Neural progenitor cell (in vitro differentiated cells): ENCODE data around the gene TENT4A. TPM values are rescaled to one million over a fixed set of nuclear protein-coding genes. Genes with fewer than 3 reads are reported as not detected.
A peak's percentile ranks its signal among the peaks of the same experiment; 100 is the strongest.

Experiments
- DNase-seq: peaks from one replicate; pipeline ENCODE4 v3.0.0-alpha.2; 2016; ENCODE audit warnings: low spot score
- H2AFZ ChIP-seq: fragments of 200-600 bp; sonication (generic); replicated peaks from 2 replicates; pipeline ENCODE4 v1.6.1; 2016; ENCODE audit warnings: antibody characterized with exemption
- H3F3A ChIP-seq: fragments of 200-600 bp; sonication (generic); 2 replicates; pipeline ENCODE4 v1.6.1; 2016; ENCODE audit warnings: antibody characterized with exemption, low read depth
- H3K27ac ChIP-seq: fragments of 200-600 bp; sonication (generic); 2 replicates; pipeline ENCODE4 v1.5.1; 2016; ENCODE audit warnings: mild to moderate bottlenecking
- H3K27me3 ChIP-seq: fragments of 200-600 bp; sonication (generic); 2 replicates; pipeline ENCODE4 v1.6.1; 2016; ENCODE audit warnings: mild to moderate bottlenecking, moderate library complexity
- H3K36me3 ChIP-seq: fragments of 200-600 bp; sonication (generic); 2 replicates; pipeline ENCODE4 v1.5.1; 2016
- H3K4me1 ChIP-seq: fragments of 200-600 bp; sonication (generic); 2 replicates; pipeline ENCODE4 v1.6.1; 2016; ENCODE audit warnings: mixed run types
- H3K4me2 ChIP-seq: fragments of 200-600 bp; sonication (generic); 2 replicates; pipeline ENCODE4 v1.6.1; 2016
- H3K4me3 ChIP-seq: fragments of 200-600 bp; sonication (generic); 2 replicates; pipeline ENCODE4 v1.5.1; 2016
- H3K79me2 ChIP-seq: fragments of 200-600 bp; sonication (generic); 2 replicates; pipeline ENCODE4 v1.6.1; 2016; ENCODE audit warnings: low read depth
- H3K9ac ChIP-seq: fragments of 200-600 bp; sonication (generic); 2 replicates; pipeline ENCODE4 v1.6.1; 2016
- H3K9me3 ChIP-seq: fragments of 200-600 bp; sonication (generic); 2 replicates; pipeline ENCODE4 v1.5.1; 2016; ENCODE audit warnings: low read depth
- H4K20me1 ChIP-seq: fragments of 200-600 bp; sonication (generic); 2 replicates; pipeline ENCODE4 v1.6.1; 2016; ENCODE audit warnings: low read depth
- H3K27ac Mint-ChIP-seq: 3 replicates; pipeline ENCODE4 v1.8.0; 2021; ENCODE audit warnings: mixed read lengths
- H3K27me3 Mint-ChIP-seq: 2 replicates; pipeline ENCODE4 v1.8.0; 2022; ENCODE audit warnings: low read depth, mild to moderate bottlenecking, inconsistent platforms, moderate library complexity, mixed read lengths; ENCODE audit not compliant: insufficient read depth
- H3K36me3 Mint-ChIP-seq: 3 replicates; pipeline ENCODE4 v1.8.0; 2021; ENCODE audit warnings: mixed read lengths
- H3K4me1 Mint-ChIP-seq: 3 replicates; pipeline ENCODE4 v1.8.0; 2021; ENCODE audit warnings: mixed read lengths
- H3K4me3 Mint-ChIP-seq: 3 replicates; pipeline ENCODE4 v1.8.0; 2021; ENCODE audit warnings: mild to moderate bottlenecking, moderate library complexity, mixed read lengths
- H3K9me3 Mint-ChIP-seq: 3 replicates; pipeline ENCODE4 v1.8.0; 2020; ENCODE audit warnings: mixed read lengths
- EZH2 ChIP-seq: fragments of 200-600 bp; sonication (generic); IDR thresholded peaks from 2 replicates; pipeline ENCODE4 v1.6.1; 2017; ENCODE audit warnings: antibody characterized with exemption, mild to moderate bottlenecking, moderate library complexity
- EZH2phosphoT487 ChIP-seq: fragments of 200-600 bp; sonication (generic); IDR thresholded peaks from 2 replicates; pipeline ENCODE4 v1.6.1; 2017; ENCODE audit warnings: antibody characterized with exemption
- total RNA-seq: library from RNA; depleted of rRNA; stranded (reverse); fragments of >200 nt; gene quantifications from 2 replicates; pipeline ENCODE4 v1.2.3, GENCODE V29; 2015; ENCODE audit warnings: low replicate concordance
- TF ChIP-seq, protein P1 (sequence below): fragments of 200-600 bp; sonication (generic); IDR thresholded peaks from 2 replicates; pipeline ENCODE4 v1.5.1; 2017; ENCODE audit warnings: antibody characterized with exemption, mild to moderate bottlenecking

Gene TENT4A
- total RNA-seq, 1 donor from 2014 or later: 20.9 TPM

DNA sequence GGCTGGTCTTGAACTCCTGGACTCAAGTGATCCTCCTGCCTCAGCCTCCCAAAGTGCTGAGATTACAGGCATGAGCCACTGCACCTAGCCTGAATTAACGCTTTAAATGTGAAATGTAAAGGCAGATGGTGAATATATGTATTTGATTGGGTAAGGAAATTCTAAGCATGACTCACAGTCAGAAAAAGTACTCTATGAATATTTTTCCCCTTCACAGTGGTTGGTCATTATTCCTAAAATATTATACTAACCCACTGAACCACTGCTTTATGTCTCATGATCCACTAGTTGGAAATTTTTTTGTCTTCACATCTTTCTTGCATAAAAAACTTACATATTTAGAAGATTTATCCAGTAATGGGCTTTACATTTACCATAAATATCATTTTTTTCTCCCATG is 14.5 kb upstream of the TENT4A start:
- H3K27ac ChIP-seq: no peak overlapping the region
- Mint-ChIP-seq H3K36me3 (no peaks in the 10 kb centered on the region), H3K27me3 (no peaks in the 10 kb centered on the region), H3K4me1 (peaks cover 28% of the 10 kb centered on the region), H3K9me3 (no peaks in the 10 kb centered on the region), H3K4me3 (no peak overlapping the region), H3K27ac (no peak overlapping the region)
- no peak overlapping the region for H3K4me2 ChIP-seq
- H3K79me2 ChIP-seq: no peaks in the 10 kb centered on the region
- no peak overlapping the region for H3K9ac ChIP-seq
- TF ChIP-seq EZH2phosphoT487 (no peak), EZH2 (no peak)
- TF ChIP-seq, protein P1, sequence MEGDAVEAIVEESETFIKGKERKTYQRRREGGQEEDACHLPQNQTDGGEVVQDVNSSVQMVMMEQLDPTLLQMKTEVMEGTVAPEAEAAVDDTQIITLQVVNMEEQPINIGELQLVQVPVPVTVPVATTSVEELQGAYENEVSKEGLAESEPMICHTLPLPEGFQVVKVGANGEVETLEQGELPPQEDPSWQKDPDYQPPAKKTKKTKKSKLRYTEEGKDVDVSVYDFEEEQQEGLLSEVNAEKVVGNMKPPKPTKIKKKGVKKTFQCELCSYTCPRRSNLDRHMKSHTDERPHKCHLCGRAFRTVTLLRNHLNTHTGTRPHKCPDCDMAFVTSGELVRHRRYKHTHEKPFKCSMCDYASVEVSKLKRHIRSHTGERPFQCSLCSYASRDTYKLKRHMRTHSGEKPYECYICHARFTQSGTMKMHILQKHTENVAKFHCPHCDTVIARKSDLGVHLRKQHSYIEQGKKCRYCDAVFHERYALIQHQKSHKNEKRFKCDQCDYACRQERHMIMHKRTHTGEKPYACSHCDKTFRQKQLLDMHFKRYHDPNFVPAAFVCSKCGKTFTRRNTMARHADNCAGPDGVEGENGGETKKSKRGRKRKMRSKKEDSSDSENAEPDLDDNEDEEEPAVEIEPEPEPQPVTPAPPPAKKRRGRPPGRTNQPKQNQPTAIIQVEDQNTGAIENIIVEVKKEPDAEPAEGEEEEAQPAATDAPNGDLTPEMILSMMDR: no peak
- no peaks in the 10 kb centered on the region for H3K9me3 ChIP-seq
- no peaks in the 10 kb centered on the region for H3K36me3 ChIP-seq
- peaks cover 20% of the 10 kb centered on the region for H3K4me1 ChIP-seq
- peaks cover 8% of the 10 kb centered on the region for H3K27me3 ChIP-seq
- no peaks in the 10 kb centered on the region for H4K20me1 ChIP-seq
- no peak for DNase-seq
- no peak overlapping the region for H3K4me3 ChIP-seq
- peaks cover 6% of the 10 kb centered on the region for H3F3A ChIP-seq
- no peak overlapping the region for H2AFZ ChIP-seq

DNA sequence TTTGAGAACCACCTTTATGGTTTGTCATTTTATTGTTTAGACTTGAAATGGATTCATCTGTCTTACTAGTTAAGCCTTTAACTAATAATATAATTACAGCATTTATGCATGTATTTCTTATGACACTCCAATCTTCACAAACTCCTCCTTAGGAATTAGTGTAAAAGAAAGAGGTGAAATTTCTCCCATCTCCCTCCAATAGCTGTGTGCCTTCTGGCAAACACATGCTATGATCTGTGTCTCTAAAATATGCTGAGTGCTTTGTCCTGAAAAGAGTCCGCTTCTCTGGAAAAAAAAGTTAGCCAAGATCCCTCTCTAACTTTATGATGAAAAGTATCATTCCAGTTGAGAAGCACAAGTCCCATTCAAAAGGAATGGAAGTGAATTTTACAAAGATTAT is 13.9 kb upstream of the TENT4A start:
- Mint-ChIP-seq H3K4me1 (peaks cover 28% of the 10 kb centered on the region), H3K9me3 (no peaks in the 10 kb centered on the region), H3K27ac (no peak overlapping the region), H3K4me3 (no peak overlapping the region), H3K27me3 (no peaks in the 10 kb centered on the region), H3K36me3 (no peaks in the 10 kb centered on the region)
- Histone ChIP-seq H3F3A (peaks cover 6% of the 10 kb centered on the region), H3K4me1 (peaks cover 20% of the 10 kb centered on the region), H3K9ac (no peak overlapping the region), H2AFZ (no peak overlapping the region), H4K20me1 (no peaks in the 10 kb centered on the region), H3K4me2 (no peak overlapping the region), H3K79me2 (no peaks in the 10 kb centered on the region), H3K4me3 (no peak overlapping the region), H3K27ac (no peak overlapping the region), H3K27me3 (peaks cover 8% of the 10 kb centered on the region), H3K36me3 (no peaks in the 10 kb centered on the region), H3K9me3 (no peaks in the 10 kb centered on the region)
- TF ChIP-seq EZH2phosphoT487: no peak
- TF ChIP-seq, protein P1: no peak
- no peak for DNase-seq

DNA sequence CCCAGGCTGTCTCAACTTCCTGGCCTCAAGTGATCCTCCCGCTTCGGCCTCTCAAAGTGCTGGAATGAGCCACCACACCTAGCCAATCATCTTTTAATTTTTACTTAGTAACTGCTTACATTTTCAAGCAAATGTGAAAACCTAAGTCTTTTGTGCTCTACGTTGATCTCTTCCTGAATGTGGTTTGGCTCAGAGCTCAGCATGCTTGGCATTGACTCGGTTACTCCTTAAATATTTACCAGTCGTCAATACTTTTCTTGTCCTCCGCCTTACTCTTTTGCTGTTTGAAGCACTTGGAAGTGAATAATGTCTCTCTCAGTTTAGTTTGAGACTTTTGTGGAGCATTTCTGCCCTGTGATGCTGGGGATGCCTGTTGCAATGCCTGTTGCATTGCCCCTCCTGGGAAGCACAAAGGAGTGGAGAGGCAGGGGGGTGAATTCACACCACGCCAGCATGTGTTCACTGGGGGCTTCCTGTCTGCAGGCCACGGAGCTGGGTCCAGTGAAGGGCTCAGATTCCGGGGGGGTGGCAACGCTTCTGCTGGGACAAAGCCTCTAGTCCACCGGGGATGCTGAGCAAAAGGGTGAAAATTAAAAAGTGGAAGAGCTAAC is 13.1 kb upstream of the TENT4A start:
- peaks cover 2% of the 10 kb centered on the region for H3K27me3 ChIP-seq
- Mint-ChIP-seq H3K9me3 (no peaks in the 10 kb centered on the region), H3K36me3 (no peaks in the 10 kb centered on the region), H3K27me3 (peaks cover 5% of the 10 kb centered on the region), H3K4me1 (peaks cover 31% of the 10 kb centered on the region), H3K27ac (peak overlapping the region; percentile 35), H3K4me3 (no peak overlapping the region)
- H3K36me3 ChIP-seq: no peaks in the 10 kb centered on the region
- H4K20me1 ChIP-seq: no peaks in the 10 kb centered on the region
- peaks cover 20% of the 10 kb centered on the region for H3K4me1 ChIP-seq
- TF ChIP-seq EZH2phosphoT487: no peak
- TF ChIP-seq, protein P1: no peak
- TF ChIP-seq EZH2: no peak
- H3K27ac ChIP-seq: no peak overlapping the region
- DNase-seq: no peak
- H3K9ac ChIP-seq: no peak overlapping the region
- no peaks in the 10 kb centered on the region for H3K79me2 ChIP-seq
- peaks cover 6% of the 10 kb centered on the region for H3F3A ChIP-seq
- H3K4me3 ChIP-seq: no peak overlapping the region
- no peaks in the 10 kb centered on the region for H3K9me3 ChIP-seq
- peak overlapping the region; percentile 22 for H3K4me2 ChIP-seq
- H2AFZ ChIP-seq: peak overlapping the region; percentile 19
